CD4-positive, alpha-beta T cell treated with Interleukin-6 for 4 hours (primary cell): ENCODE measurements around the gene ACOT6.
"Not testable (repeated sequence)": the region's sequence is repeated elsewhere in the genome, so short reads cannot be mapped to it uniquely, and the experiment has no call there.

Source experiments
- DNase-seq: peaks from one replicate; pipeline ENCODE4 v3.0.0-alpha.2; 2020; ENCODE audit warnings: mixed read lengths

ACOT6 gene

GRCh38 chr14:73655851-73656250 is 43.5 kb downstream of the ACOT6 start:
- no peak for DNase-seq

- not testable (repeated sequence) for DNase-seq
These were observed 46.9 kb downstream of the ACOT6 start for GRCh38 chr14:73659202-73659601.

- no peak for DNase-seq
These were observed 48.2 kb downstream of the ACOT6 start for GRCh38 chr14:73660511-73660910.

GRCh38 chr14:73661872-73662271 is 49.6 kb downstream of the ACOT6 start:
- DNase-seq = no peak

GRCh38 chr14:73662487-73662943 is 50.2 kb downstream of the ACOT6 start:
- DNase-seq = no peak

- DNase-seq = no peak
These were observed 51.4 kb downstream of the ACOT6 start for GRCh38 chr14:73663548-73664212.

- DNase-seq = no peak
These were observed 52.8 kb downstream of the ACOT6 start for GRCh38 chr14:73665130-73665529.

- no peak for DNase-seq
These were observed 54.3 kb downstream of the ACOT6 start for GRCh38 chr14:73666583-73666982.

- DNase-seq = no peak
These were observed 55.5 kb downstream of the ACOT6 start for GRCh38 chr14:73667854-73668253.
